Tibial nerve (tissue), 4 donors: Measurements from ENCODE around the gene IL1RL1.

ENCODE experiments used
- CTCF ChIP-seq, 5 experiments: fragments of 200-600 bp in 3 of 5; fragments of 450-650 bp in 2 of 5; sonication (generic) in 3 of 5; IDR thresholded peaks; one replicate each; pipeline ENCODE4 v1.5.1; 2016 to 2019; ENCODE audit warnings: antibody characterized with exemption in 5 of 5, mild to moderate bottlenecking in 3 of 5, moderate library complexity in 2 of 5
- EP300 ChIP-seq, 2 donors: sonication (generic); formaldehyde crosslinking; IDR thresholded peaks; one replicate each; pipeline ENCODE4 v1.6.1; 2017; ENCODE audit warnings: antibody characterized with exemption in 2 of 2, mild to moderate bottlenecking in 1 of 2
- POLR2A ChIP-seq, 2 donors: fragments of 450-650 bp; IDR thresholded peaks; one replicate each; pipeline ENCODE4 v1.6.1; 2017; ENCODE audit warnings: antibody characterized with exemption in 2 of 2, mild to moderate bottlenecking in 2 of 2, moderate library complexity in 2 of 2

- no peak for TF ChIP-seq CTCF (IDR thresholded peaks at IDR 0.05)
- no peak for TF ChIP-seq EP300 (IDR thresholded peaks at IDR 0.05)
- TF ChIP-seq POLR2A (IDR thresholded peaks at IDR 0.05) = no peak
These were observed 80.7 kb downstream of the IL1RL1 start for GRCh38 chr2:102392096-102392495.
